BLaER1 (cell line): ENCODE measurements around the gene GP1BB.
"Not testable (repeated sequence)": the region's sequence is repeated elsewhere in the genome, so short reads cannot be mapped to it uniquely, and the experiment has no call there.

ENCODE experiments used
- H3K27ac ChIP-seq: shearing (Covaris generic); formaldehyde crosslinking; 2 replicates; pipeline ENCODE4 v1.8.1; 2022
- H3K27me3 ChIP-seq: shearing (Covaris generic); formaldehyde crosslinking; 2 replicates; pipeline ENCODE4 v1.8.1; 2022
- H3K36me3 ChIP-seq: shearing (Covaris generic); formaldehyde crosslinking; 2 replicates; pipeline ENCODE4 v1.8.1; 2022
- H3K4me1 ChIP-seq: shearing (Covaris generic); formaldehyde crosslinking; 2 replicates; pipeline ENCODE4 v1.8.1; 2022
- H3K4me2 ChIP-seq: shearing (Covaris generic); formaldehyde crosslinking; 2 replicates; pipeline ENCODE4 v1.8.1; 2022
- H3K4me3 ChIP-seq: shearing (Covaris generic); formaldehyde crosslinking; 2 replicates; pipeline ENCODE4 v1.8.1; 2022
- H3K9ac ChIP-seq: shearing (Covaris generic); formaldehyde crosslinking; 2 replicates; pipeline ENCODE4 v1.8.1; 2022
- H3K9me3 ChIP-seq: shearing (Covaris generic); formaldehyde crosslinking; 2 replicates; pipeline ENCODE4 v1.8.1; 2022
- H4K20me1 ChIP-seq: shearing (Covaris generic); formaldehyde crosslinking; 2 replicates; pipeline ENCODE4 v1.8.1; 2022
- Cebpa-rat ChIP-seq: shearing (Covaris generic); IDR thresholded peaks from 2 replicates; pipeline ENCODE4 v1.8.1; 2022

Gene GP1BB

DNA sequence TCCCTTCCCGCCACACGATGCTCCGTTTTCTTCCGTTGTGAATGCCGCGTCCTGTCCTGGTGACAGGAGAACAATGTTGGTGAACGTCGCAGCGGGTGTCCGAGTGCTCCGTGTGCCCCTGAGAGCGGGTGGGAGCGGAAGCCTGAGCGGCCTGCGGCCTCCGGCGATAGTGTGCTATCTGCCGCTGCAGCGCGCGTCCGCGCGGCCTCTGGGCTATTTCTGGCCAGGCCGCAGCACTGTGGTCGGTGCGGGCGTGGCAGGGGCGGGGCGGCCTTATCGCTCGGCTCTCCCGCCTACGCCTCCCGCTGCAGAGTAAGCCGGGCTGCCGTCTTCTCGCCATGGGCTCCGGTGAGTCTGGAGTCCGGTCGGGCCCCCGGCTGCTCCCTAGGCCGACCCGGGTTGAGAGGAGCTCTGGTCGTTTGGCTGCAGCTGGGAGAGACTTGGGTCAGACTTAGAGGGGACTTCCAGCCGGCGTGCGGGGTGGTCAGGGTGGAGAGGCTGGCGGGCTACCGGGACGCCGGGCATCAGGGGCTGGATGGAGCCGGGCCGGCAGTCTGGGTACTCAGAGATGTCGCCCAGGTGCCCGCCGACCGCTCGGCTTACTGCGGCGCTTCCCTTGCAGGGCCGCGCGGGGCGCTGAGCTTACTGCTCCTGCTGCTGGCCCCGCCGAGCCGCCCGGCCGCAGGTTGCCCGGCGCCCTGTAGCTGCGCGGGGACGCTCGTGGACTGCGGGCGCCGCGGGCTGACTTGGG lies at the start of gene GP1BB:
TSS of gene GP1BB (plus strand) at position 308 of the 751 bp plus-strand sequence. CDS start at position 339, 31 bp downstream.
- peak within 1 kb of the TSS; percentile 70 for H3K4me2 ChIP-seq
- H4K20me1 ChIP-seq = peaks cover 65% of the 10 kb centered on the region
- H3K9me3 ChIP-seq = no peaks in the 10 kb centered on the region
- peaks cover 44% of the 10 kb centered on the region for H3K4me1 ChIP-seq
- TF ChIP-seq Cebpa-rat = no peak
- no peak within 1 kb of the TSS for H3K9ac ChIP-seq
- peaks cover 42% of the 10 kb centered on the region for H3K36me3 ChIP-seq
- H3K27me3 ChIP-seq = peaks cover 64% of the 10 kb centered on the region
- peak within 1 kb of the TSS; percentile 38; the same call in 1 of the 2 replicates for H3K4me3 ChIP-seq
- H3K27ac ChIP-seq = no peak within 1 kb of the TSS

DNA sequence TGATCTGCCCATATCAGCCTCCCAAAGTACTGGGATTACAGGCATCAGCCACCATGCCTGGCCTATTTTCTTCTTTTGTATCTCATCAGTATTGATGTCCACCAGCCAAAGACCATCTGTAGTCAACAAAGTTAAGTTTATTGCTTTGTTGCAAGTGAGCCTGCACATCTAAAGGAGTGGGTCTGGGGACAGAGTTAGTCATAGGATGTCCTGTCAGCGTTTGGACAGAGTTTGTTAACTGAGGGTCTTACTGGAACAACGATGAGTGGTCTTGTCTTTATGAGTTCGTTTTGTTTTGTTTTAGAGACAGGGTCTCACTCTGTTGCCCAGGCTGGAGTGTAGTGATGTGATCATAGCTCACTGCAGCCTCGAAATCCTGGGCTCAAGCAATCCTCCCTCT lies 49.7 kb upstream of the GP1BB start:
- Histone ChIP-seq H3K4me1 (no peaks in the 10 kb centered on the region), H3K36me3 (no peaks in the 10 kb centered on the region), H3K4me2 (no peak overlapping the region), H3K4me3 (no peak overlapping the region), H3K9ac (no peak overlapping the region), H3K27me3 (no peaks in the 10 kb centered on the region), H3K27ac (no peak overlapping the region), H3K9me3 (peaks cover 11% of the 10 kb centered on the region), H4K20me1 (no peaks in the 10 kb centered on the region)
- TF ChIP-seq Cebpa-rat = no peak

DNA sequence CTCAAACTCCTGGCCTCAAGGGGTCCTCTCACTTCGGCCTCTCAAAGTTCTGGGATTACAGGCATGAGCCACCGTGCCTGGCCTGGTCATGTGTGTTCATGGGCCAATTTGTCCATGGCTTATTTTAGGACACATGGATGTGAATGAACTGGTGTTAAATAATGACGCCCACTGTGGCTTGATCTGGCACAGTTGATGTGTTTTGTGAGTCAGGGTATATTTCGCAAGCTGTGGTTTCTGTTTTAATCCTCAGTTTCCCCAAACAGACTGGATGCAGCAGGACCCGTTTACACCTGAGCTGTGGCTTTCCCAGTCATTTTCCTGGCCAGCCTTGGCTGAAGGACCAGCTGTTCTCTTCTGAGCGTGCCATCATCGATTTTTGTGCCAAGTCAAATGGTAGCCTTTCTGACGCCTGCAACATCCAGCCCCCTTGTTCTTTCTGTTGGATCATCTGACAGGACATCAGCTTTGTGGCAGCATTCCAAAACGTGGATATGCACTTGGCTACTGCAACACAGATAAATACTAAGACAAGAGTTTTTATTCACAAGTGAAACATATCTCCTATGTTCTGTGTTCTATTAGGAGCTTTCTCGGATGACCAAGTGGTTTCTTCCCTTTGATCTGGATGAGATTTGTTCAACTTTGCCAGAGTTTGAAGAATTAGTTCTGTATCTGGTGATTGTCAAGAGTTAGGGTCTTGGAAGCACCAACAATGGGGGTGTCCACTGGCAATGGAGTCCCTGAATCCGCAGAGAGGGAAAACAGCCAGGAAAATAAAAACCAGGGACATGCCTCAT lies 49.0 kb upstream of the GP1BB start:
- H3K4me3 ChIP-seq = no peak overlapping the region
- H3K4me2 ChIP-seq = no peak overlapping the region
- H3K27me3 ChIP-seq = no peaks in the 10 kb centered on the region
- H3K36me3 ChIP-seq = no peaks in the 10 kb centered on the region
- no peak overlapping the region for H3K9ac ChIP-seq
- H3K27ac ChIP-seq = no peak overlapping the region
- H4K20me1 ChIP-seq = no peaks in the 10 kb centered on the region
- peaks cover 11% of the 10 kb centered on the region for H3K9me3 ChIP-seq
- TF ChIP-seq Cebpa-rat = no peak
- no peaks in the 10 kb centered on the region for H3K4me1 ChIP-seq

DNA sequence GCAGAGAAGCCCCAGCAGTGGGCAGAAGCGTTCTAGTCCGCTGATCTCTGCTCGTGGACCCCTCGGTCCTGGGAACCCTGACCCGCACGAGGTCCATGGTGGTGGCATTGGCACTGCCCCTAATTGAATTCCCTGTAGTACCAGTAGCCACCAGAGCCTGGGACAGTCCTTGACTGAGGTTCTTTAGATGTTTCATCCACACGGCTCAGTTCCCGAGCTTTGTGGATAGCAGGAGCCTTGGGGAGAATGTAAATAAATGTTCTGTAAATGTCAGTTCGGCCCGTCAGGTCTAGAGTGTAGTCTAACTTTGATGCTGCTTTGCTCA lies 48.4 kb upstream of the GP1BB start:
- Histone ChIP-seq H3K36me3 (no peaks in the 10 kb centered on the region), H3K9me3 (peaks cover 11% of the 10 kb centered on the region), H3K9ac (no peak overlapping the region), H3K4me3 (no peak overlapping the region), H3K4me1 (no peaks in the 10 kb centered on the region), H3K27me3 (no peaks in the 10 kb centered on the region), H4K20me1 (no peaks in the 10 kb centered on the region), H3K4me2 (no peak overlapping the region), H3K27ac (no peak overlapping the region)
- TF ChIP-seq Cebpa-rat = no peak

DNA sequence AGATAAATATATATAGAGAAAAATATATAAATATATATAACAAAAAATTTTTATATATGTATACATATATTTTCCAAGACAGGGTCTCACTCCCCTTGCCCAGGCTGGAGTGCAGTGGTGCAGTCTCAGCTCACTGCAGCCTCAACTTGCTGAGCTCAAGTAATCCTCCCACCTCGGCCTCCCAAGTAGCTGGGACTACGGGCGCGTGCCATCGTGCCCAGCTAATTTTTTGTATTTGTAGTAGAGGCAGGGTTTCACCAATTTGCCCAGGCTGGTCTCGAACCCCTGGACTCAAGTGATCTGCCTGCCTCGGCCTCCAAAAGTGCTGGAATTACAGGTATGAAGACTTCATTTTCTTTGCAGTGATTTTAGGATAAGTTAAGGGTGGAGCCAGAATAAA lies 47.9 kb upstream of the GP1BB start:
- no peak for TF ChIP-seq Cebpa-rat
- Histone ChIP-seq H3K9ac (no peak overlapping the region), H4K20me1 (no peaks in the 10 kb centered on the region), H3K27ac (no peak overlapping the region), H3K4me3 (no peak overlapping the region), H3K36me3 (no peaks in the 10 kb centered on the region), H3K27me3 (no peaks in the 10 kb centered on the region), H3K9me3 (peaks cover 11% of the 10 kb centered on the region), H3K4me2 (no peak overlapping the region), H3K4me1 (no peaks in the 10 kb centered on the region)

DNA sequence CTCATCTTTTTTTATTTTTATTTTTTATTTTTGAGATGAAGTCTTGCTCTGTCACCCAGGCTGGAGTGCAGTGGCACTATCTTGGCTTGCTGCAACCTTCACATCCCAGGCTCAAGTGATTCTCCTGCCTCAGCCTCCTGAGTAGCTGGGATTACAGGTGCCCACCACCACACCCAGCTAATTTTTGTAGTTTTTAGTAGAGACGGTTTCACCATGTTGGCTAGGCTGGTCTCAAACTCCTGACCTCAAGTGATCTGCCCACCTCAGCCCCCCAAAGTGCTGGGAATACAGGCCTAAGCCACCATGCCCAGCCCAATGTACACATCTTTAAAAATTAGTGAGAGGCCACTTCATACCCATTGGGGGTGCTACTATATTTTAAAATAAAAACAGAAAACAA lies 46.9 kb upstream of the GP1BB start:
- H3K27ac ChIP-seq, H3K27me3 ChIP-seq, H3K4me2 ChIP-seq, H3K9me3 ChIP-seq, H3K4me3 ChIP-seq, H3K36me3 ChIP-seq, H3K9ac ChIP-seq, H3K4me1 ChIP-seq, H4K20me1 ChIP-seq: not testable (repeated sequence)

DNA sequence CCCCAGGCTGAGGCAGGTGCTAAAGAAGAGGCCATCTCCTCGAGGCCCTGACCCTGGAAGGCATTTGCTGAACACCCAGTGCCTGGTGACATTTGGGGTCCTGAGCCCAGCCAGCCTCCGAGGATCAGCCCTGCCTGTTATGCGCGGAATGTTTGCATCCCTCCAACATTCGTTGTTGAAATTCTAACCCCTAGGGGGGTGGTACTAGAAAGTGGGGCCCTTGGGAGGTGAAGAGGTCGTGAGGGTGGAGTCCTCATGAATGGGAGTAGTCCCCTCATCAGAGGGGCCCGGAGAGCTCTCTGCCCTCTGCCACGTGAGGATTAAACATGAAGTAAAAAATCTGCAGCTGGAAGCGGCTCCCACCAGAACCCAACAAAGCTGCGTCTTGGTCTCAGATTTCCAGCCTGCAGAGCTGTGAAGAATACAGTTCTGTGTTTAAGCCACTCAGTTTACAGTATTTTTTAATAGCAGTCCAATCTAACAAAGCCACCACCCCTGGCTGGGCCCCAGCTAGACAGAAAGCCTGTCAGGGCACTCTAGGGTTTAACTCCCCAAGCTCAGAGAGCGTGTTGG lies 44.3 kb upstream of the GP1BB start:
- H3K4me3 ChIP-seq = no peak overlapping the region
- H3K27me3 ChIP-seq = no peaks in the 10 kb centered on the region
- H3K27ac ChIP-seq = no peak overlapping the region
- no peak overlapping the region for H3K9ac ChIP-seq
- H3K4me1 ChIP-seq = no peaks in the 10 kb centered on the region
- peaks cover 9% of the 10 kb centered on the region for H3K9me3 ChIP-seq
- no peak for TF ChIP-seq Cebpa-rat
- H3K36me3 ChIP-seq = no peaks in the 10 kb centered on the region
- H4K20me1 ChIP-seq = no peaks in the 10 kb centered on the region
- no peak overlapping the region for H3K4me2 ChIP-seq

DNA sequence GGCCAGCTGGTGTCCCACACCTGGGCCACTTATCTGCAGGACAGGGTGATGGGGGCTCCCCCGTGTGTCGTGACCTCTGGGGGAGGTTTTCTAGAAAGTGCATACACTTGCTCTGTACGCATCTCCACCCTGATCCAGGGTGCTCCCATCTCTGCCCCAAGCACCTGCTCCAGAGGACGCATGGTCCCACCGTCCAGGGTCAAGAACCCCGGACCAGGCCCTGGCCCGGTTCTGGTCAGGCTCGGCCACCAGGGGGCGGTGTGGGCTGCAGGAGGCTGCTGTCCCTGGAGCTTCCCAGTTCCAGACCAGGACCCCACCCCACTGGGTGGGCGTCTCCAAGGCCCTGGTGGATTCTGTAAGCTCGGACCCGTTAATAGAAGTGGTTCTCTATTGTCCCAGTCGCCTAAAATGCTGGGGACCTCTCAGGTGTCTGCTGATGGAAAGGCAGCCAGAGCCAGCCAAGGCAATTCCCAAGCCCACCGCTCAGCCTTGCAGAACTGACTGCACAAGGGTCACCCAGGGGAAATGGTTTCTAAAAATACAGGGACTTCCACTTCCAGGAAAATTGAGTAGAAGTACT lies 43.7 kb upstream of the GP1BB start:
- Histone ChIP-seq H3K9me3 (peaks cover 9% of the 10 kb centered on the region), H3K27ac (no peak overlapping the region), H3K4me3 (no peak overlapping the region), H3K36me3 (no peaks in the 10 kb centered on the region), H4K20me1 (no peaks in the 10 kb centered on the region), H3K4me1 (no peaks in the 10 kb centered on the region), H3K4me2 (no peak overlapping the region), H3K9ac (no peak overlapping the region), H3K27me3 (no peaks in the 10 kb centered on the region)
- no peak for TF ChIP-seq Cebpa-rat

DNA sequence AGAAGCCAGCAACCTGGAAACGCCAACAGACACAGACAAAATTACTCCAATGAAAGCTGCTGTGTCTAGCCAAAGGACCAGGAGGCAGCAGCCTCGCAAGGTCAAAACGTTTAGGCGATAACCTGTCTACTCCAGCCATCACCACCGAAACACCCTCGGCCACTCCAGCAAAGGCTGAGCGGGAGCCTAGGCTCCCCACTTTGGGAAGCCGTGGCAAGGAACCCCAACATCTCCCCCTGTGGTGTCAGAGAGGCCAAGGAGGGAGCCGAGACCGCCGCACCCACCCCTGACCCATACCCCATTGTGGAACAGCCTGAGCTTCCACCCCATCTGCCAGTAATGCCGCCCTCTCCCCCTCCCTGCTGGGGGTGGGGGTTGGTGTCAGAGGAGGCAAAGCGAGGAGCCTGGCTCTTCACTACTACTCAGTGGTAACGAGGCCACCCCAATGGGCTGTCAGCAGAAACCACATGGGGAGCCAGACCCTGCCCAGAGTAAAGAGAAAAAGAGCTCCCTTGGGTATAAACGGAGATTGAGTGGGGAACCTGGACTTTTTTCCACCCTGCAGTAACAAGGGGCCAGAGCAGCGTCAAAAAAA lies 43.0 kb upstream of the GP1BB start:
- Histone ChIP-seq H3K27ac (no peak overlapping the region), H3K9me3 (peaks cover 9% of the 10 kb centered on the region), H3K4me3 (no peak overlapping the region), H4K20me1 (no peaks in the 10 kb centered on the region), H3K27me3 (no peaks in the 10 kb centered on the region), H3K9ac (no peak overlapping the region), H3K4me2 (no peak overlapping the region), H3K36me3 (no peaks in the 10 kb centered on the region), H3K4me1 (no peaks in the 10 kb centered on the region)
- TF ChIP-seq Cebpa-rat = no peak
